ENCODE measurements around the gene CALML6.
"Not testable (repeated sequence)": the region's sequence is repeated elsewhere in the genome, so short reads cannot be mapped to it uniquely, and the experiment has no call there.

CALML6 gene

GRCh38 chr1:1929639-1930545, 14.8 kb downstream of the CALML6 start:
- H3K4me2 ChIP-seq (ENCODE audit: low read length): no peak overlapping the region
- H3K4me3 ChIP-seq (ENCODE audit: low read length): no peak overlapping the region
- no peak overlapping the region for H3K9ac ChIP-seq (ENCODE audit: low read depth, low read length)
- H3K36me3 ChIP-seq (ENCODE audit: insufficient read depth, low read length): no peaks in the 10 kb centered on the region
- H3K4me1 ChIP-seq (ENCODE audit: control insufficient read depth, insufficient read depth, low read length): no peaks in the 10 kb centered on the region
- peaks cover 31% of the 10 kb centered on the region for H3K27me3 ChIP-seq (ENCODE audit: control insufficient read depth, insufficient read depth, low read length)
- H3K9me3 ChIP-seq (replicated peaks; ENCODE audit: low read length): no peaks in the 10 kb centered on the region

DNA sequence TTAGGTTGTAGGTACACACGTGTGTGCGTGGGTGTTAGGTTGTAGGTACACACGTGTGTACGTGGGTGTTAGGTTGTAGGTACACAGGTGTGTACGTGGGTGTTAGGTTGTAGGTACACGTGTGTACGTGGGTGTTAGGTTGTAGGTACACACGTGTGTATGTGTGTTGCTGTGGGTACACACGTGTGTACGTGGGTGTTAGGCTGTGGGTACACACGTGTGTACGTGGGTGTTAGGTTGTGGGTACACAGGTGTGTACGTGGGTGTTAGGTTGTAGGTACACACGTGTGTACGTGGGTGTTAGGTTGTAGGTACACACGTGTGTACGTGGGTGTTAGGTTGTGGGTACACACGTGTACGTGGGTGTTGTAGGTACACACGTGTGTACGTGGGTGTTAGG, 19.8 kb downstream of the CALML6 start:
- peaks cover 13% of the 10 kb centered on the region for H3K27me3 ChIP-seq (ENCODE audit: control insufficient read depth, insufficient read depth, low read length)
- not testable (repeated sequence) for H3K9ac ChIP-seq (ENCODE audit: low read depth, low read length); H3K4me1 ChIP-seq (ENCODE audit: control insufficient read depth, insufficient read depth, low read length); H3K4me2 ChIP-seq (ENCODE audit: low read length); H3K9me3 ChIP-seq (replicated peaks; ENCODE audit: low read length); H3K4me3 ChIP-seq (ENCODE audit: low read length); H3K36me3 ChIP-seq (ENCODE audit: insufficient read depth, low read length)

- H3K9ac ChIP-seq (ENCODE audit: low read depth, low read length): no peak overlapping the region
- no peaks in the 10 kb centered on the region for H3K9me3 ChIP-seq (replicated peaks; ENCODE audit: low read length)
- H3K4me3 ChIP-seq (ENCODE audit: low read length): no peak overlapping the region
- H3K4me2 ChIP-seq (ENCODE audit: low read length): no peak overlapping the region
- H3K4me1 ChIP-seq (ENCODE audit: control insufficient read depth, insufficient read depth, low read length): no peaks in the 10 kb centered on the region
- H3K36me3 ChIP-seq (ENCODE audit: insufficient read depth, low read length): no peaks in the 10 kb centered on the region
- peaks cover 29% of the 10 kb centered on the region for H3K27me3 ChIP-seq (ENCODE audit: control insufficient read depth, insufficient read depth, low read length)
Measured at GRCh38 chr1:1937061-1937460, 22.0 kb downstream of the CALML6 start.

DNA sequence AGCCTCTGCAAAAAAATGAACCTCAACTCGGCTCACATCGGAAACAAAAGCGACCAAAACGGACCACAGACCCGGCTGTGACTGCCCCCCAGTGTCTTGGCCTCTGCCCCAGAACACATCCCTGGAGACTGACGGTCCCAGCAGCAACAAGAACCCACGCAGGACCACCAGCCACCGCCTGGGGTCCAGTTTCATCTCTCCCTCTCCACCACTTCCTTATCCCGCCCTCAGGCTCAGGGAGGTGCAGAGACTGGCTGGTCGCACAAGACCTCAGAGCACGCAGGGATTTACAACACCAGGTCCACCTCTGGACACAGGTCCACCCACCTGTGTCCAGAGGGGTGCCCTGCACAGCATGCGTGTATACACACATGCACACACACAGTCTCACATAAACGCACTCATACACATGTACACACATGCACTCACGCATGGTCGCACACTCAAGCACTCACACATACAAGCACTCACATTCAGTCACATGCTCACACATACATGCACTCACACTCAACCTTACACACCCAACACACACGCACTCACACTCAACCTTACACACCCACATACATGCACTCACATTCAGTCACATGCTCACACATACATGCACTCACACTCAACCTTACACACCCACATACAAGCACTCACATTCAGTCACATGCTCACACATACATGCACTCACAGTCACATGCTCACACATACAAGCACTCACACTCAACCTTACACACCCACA, 22.7 kb downstream of the CALML6 start:
- H3K4me2 ChIP-seq (ENCODE audit: low read length): no peak overlapping the region
- H3K9me3 ChIP-seq (replicated peaks; ENCODE audit: low read length): no peaks in the 10 kb centered on the region
- H3K9ac ChIP-seq (ENCODE audit: low read depth, low read length): no peak overlapping the region
- no peaks in the 10 kb centered on the region for H3K4me1 ChIP-seq (ENCODE audit: control insufficient read depth, insufficient read depth, low read length)
- H3K27me3 ChIP-seq (ENCODE audit: control insufficient read depth, insufficient read depth, low read length): peaks cover 35% of the 10 kb centered on the region
- H3K36me3 ChIP-seq (ENCODE audit: insufficient read depth, low read length): no peaks in the 10 kb centered on the region
- no peak overlapping the region for H3K4me3 ChIP-seq (ENCODE audit: low read length)

DNA sequence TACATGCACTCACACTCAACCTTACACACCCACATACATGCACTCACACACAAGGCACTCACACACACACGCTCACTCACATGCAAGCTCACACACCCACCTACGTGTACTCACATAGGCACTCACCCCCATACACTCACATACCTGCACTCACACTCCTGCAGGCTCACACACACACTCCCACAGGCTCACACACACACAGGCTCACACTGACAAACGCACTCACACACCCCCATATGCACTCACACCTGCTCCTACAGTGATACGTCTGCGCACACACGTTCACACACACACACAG, 23.2 kb downstream of the CALML6 start:
- Histone ChIP-seq H3K9ac (ENCODE audit: low read depth, low read length) (no peak overlapping the region), H3K4me2 (ENCODE audit: low read length) (no peak overlapping the region), H3K4me3 (ENCODE audit: low read length) (no peak overlapping the region), H3K36me3 (ENCODE audit: insufficient read depth, low read length) (no peaks in the 10 kb centered on the region), H3K9me3 (replicated peaks; ENCODE audit: low read length) (no peaks in the 10 kb centered on the region), H3K27me3 (ENCODE audit: control insufficient read depth, insufficient read depth, low read length) (peaks cover 38% of the 10 kb centered on the region), H3K4me1 (ENCODE audit: control insufficient read depth, insufficient read depth, low read length) (no peaks in the 10 kb centered on the region)

DNA sequence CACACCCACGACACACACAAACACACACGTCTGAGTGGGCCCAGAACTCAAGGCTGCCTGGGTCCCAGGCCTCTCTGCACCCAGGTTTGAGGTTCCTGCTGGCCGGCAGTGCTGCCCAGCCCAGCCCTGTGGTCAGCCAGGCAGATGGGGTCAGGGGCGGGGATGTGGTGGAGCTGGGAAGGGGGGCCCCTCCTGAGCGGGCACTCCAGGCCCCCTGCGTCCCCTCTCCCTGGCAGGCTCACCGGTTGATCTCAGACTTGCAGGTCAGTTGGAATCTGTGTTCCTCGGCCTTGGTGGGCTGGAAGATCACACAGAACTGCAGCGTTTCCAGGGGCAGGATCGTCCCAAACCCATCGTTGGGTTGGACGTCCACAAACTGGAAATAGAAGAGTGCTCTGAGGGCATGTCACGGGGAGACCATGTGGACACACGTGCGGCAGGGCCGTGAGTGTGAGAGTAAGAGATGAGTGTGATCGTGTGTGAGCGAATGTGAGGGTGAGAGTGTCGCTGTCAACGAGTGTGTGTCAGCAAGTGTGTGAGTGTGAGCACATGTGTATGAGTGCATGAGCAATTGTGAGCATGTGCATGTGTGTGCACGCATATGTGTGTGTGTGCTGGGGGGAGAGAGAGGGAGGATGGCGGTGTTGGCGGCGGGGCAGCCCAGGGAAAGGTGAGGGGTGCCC, 23.7 kb downstream of the CALML6 start:
- Histone ChIP-seq H3K27me3 (ENCODE audit: control insufficient read depth, insufficient read depth, low read length) (peaks cover 42% of the 10 kb centered on the region), H3K4me1 (ENCODE audit: control insufficient read depth, insufficient read depth, low read length) (no peaks in the 10 kb centered on the region), H3K9ac (ENCODE audit: low read depth, low read length) (no peak overlapping the region), H3K4me3 (ENCODE audit: low read length) (no peak overlapping the region), H3K4me2 (ENCODE audit: low read length) (no peak overlapping the region), H3K9me3 (replicated peaks; ENCODE audit: low read length) (no peaks in the 10 kb centered on the region), H3K36me3 (ENCODE audit: insufficient read depth, low read length) (no peaks in the 10 kb centered on the region)

DNA sequence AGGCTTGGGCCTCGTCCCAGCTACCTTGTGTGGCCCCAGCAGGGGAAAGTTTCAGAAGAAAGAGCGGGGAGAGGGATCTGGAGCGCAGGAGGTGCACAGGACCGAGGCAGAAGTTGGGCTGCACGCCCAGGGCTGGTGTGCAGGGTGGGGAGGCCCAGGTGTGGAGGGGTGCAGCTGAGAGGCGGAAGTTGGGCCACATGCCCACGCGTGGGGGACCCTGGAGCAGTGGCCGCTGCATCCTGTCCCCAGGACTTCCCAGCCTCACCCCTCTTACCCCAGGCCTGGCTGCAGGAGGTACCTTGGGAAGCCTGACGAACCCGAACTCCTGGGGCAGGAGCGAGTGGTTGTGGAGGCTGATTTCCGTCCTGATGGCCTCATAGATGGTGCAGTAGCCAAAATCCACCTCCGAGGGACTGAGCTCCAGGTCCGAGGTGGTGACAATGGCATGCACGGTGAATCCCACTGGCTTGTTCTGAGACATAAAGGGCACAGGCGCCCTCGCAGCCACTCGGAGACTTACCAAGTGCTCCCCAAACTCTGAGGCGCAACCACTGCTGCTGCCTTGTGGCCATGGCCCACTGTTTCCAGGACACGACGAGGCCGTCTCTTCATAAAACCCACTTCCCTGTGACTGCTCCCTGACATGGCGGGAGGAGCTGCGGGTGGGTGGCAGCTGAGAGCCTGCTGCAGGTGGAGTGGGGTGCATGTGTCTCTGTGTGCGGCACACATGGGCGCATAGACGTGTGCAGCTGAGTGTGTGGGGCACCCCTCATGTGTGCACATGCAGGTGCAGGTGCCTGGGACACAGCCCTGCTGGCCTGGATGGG, 24.4 kb downstream of the CALML6 start:
- Histone ChIP-seq H3K4me3 (ENCODE audit: low read length) (no peak overlapping the region), H3K9me3 (replicated peaks; ENCODE audit: low read length) (no peaks in the 10 kb centered on the region), H3K27me3 (ENCODE audit: control insufficient read depth, insufficient read depth, low read length) (peaks cover 46% of the 10 kb centered on the region), H3K4me2 (ENCODE audit: low read length) (no peak overlapping the region), H3K36me3 (ENCODE audit: insufficient read depth, low read length) (no peaks in the 10 kb centered on the region), H3K9ac (ENCODE audit: low read depth, low read length) (no peak overlapping the region), H3K4me1 (ENCODE audit: control insufficient read depth, insufficient read depth, low read length) (peaks cover 3% of the 10 kb centered on the region)

GRCh38 chr1:1940123-1940425, 25.0 kb downstream of the CALML6 start:
- H3K4me1 ChIP-seq (ENCODE audit: control insufficient read depth, insufficient read depth, low read length): peaks cover 3% of the 10 kb centered on the region
- no peak overlapping the region for H3K4me3 ChIP-seq (ENCODE audit: low read length)
- no peaks in the 10 kb centered on the region for H3K9me3 ChIP-seq (replicated peaks; ENCODE audit: low read length)
- no peak overlapping the region for H3K9ac ChIP-seq (ENCODE audit: low read depth, low read length)
- no peak overlapping the region for H3K4me2 ChIP-seq (ENCODE audit: low read length)
- H3K27me3 ChIP-seq (ENCODE audit: control insufficient read depth, insufficient read depth, low read length): peaks cover 46% of the 10 kb centered on the region
- no peaks in the 10 kb centered on the region for H3K36me3 ChIP-seq (ENCODE audit: insufficient read depth, low read length)

- H3K4me1 ChIP-seq (ENCODE audit: control insufficient read depth, insufficient read depth, low read length): peaks cover 3% of the 10 kb centered on the region
- H3K27me3 ChIP-seq (ENCODE audit: control insufficient read depth, insufficient read depth, low read length): peaks cover 52% of the 10 kb centered on the region
- H3K9me3 ChIP-seq (replicated peaks; ENCODE audit: low read length): no peaks in the 10 kb centered on the region
- no peak overlapping the region for H3K9ac ChIP-seq (ENCODE audit: low read depth, low read length)
- H3K36me3 ChIP-seq (ENCODE audit: insufficient read depth, low read length): no peaks in the 10 kb centered on the region
- no peak overlapping the region for H3K4me3 ChIP-seq (ENCODE audit: low read length)
- no peak overlapping the region for H3K4me2 ChIP-seq (ENCODE audit: low read length)
Measured at GRCh38 chr1:1941211-1941841, 26.3 kb downstream of the CALML6 start.

DNA sequence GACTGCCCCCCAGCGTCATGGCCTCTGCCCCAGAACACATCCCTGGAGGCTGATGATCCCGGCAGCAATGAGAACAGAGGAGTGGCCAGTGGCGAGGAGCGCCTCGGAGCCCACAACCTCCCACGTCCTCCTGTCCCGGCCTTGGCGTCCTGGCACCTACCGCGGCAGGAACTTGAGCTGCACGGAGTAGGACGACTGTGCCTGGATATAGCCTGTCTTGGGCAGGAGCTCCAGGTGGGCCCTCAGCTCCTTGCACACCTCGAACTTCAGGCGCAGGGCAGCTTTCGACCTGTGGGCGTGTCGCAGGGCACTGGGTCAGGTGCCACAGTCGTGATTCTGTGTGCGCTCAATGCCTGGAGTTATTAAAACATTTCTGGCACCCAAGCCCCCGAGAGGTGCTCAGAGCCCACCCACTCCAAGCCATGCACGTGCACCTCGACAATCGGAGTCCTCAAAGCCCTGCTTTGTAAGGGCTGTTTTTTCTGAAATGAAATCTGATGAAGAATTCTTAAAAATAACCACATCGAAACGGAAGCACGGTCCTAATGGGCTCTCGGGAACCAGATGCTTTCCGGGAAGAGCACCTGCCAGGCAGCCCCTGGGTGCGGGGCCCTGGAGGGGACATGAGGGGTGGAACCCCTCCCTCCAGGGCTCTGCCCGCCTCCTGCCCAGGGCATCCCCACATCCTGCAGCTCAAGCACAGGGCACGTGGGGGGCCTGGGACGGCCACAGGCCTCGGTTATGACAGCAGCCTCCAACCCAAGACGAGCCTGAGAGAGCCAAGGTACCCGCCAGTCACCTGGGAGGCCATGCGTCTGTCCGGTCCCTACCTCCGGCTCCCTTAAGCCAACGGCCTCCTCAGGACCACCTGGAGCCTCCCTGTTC, 27.1 kb downstream of the CALML6 start:
- Histone ChIP-seq H3K36me3 (ENCODE audit: insufficient read depth, low read length) (no peaks in the 10 kb centered on the region), H3K4me1 (ENCODE audit: control insufficient read depth, insufficient read depth, low read length) (peaks cover 3% of the 10 kb centered on the region), H3K4me2 (ENCODE audit: low read length) (no peak overlapping the region), H3K9me3 (replicated peaks; ENCODE audit: low read length) (no peaks in the 10 kb centered on the region), H3K27me3 (ENCODE audit: control insufficient read depth, insufficient read depth, low read length) (peaks cover 56% of the 10 kb centered on the region), H3K4me3 (ENCODE audit: low read length) (no peak overlapping the region), H3K9ac (ENCODE audit: low read depth, low read length) (no peak overlapping the region)
